Endothelial cell of umbilical vein (primary cell): ENCODE measurements around the gene ACTR8.

ENCODE experiments used
- CTCF ChIP-seq, 2 donors: IDR thresholded peaks; 1 replicate in 1 of 2; 2 replicates in 1 of 2; pipeline ENCODE4 v1.5.1; 2011; ENCODE audit warnings: low read length in 2 of 2, mild to moderate bottlenecking in 2 of 2, moderate library complexity in 2 of 2, control low read depth in 1 of 2, inconsistent platforms in 1 of 2, low read depth in 1 of 2; ENCODE audit not compliant: insufficient read depth in 1 of 2; ENCODE audit errors: extremely low read depth in 1 of 2
- GATA2 ChIP-seq: IDR thresholded peaks from 2 replicates; pipeline ENCODE4 v1.7.0; 2011; ENCODE audit warnings: low read depth, mild to moderate bottlenecking, moderate library complexity, mixed read lengths, low read length; ENCODE audit not compliant: insufficient read length, insufficient read depth
- JUN ChIP-seq: IDR thresholded peaks from 2 replicates; pipeline ENCODE4 v1.6.1; 2011; ENCODE audit warnings: borderline replicate concordance, low read depth; ENCODE audit not compliant: insufficient read length, insufficient read depth
- POLR2A ChIP-seq: IDR thresholded peaks from 2 replicates; pipeline ENCODE4 v1.6.1; 2012; ENCODE audit warnings: low read depth, mild to moderate bottlenecking, control low read depth, low read length
- POLR2AphosphoS5 ChIP-seq: IDR thresholded peaks from 2 replicates; pipeline ENCODE4 v1.6.1; 2012; ENCODE audit warnings: low read depth, mild to moderate bottlenecking, control low read depth, low read length, moderate library complexity; ENCODE audit not compliant: insufficient read depth
- TF ChIP-seq, protein P1 (sequence below): IDR thresholded peaks from 2 replicates; pipeline ENCODE4 v1.6.1; 2011; ENCODE audit not compliant: insufficient read depth, insufficient read length

DNA sequence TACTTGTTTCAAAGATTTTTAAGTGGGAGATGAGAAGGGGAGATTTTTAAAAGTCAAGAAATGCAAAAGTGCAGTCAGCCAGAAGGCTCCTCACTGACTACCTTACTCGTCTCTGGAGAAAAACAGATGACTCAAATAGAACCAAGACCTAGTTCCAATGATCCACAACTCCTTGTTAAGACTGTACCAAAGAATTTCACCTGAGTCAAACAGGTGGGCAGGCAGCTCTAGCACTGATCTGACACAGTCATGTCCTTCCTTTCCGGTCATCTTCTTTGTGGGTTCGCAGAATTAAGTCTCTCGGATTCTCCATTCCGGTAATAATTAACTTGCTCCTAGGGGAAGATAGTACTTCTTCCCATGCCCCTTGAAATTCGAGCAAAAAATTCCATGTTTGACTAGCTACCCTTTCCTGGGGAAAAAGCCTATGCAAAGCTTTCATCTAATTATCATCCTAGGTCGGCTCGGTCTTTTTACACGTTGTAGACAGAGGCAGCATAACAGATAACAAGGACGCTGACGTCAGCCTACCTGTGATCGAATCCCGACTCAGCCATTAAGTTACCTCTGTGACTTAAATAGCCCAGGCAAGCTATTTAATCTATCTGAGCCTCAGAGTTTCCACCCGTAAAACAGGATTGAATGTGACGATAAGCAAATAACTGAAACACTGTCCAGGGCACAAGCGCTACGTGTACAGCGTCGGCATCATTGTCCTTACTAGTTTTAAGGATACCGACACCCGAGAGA, 8.9 kb upstream of the ACTR8 start:
- TF ChIP-seq CTCF (IDR thresholded peaks at IDR 0.05; ENCODE audit: extremely low read depth in 1 of 2, insufficient read depth in 1 of 2, low read depth in 1 of 2, low read length in 2 of 2), result no peak
- TF ChIP-seq POLR2AphosphoS5, result no peak
- TF ChIP-seq, protein P1, sequence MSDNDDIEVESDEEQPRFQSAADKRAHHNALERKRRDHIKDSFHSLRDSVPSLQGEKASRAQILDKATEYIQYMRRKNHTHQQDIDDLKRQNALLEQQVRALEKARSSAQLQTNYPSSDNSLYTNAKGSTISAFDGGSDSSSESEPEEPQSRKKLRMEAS, result no peak
- TF ChIP-seq POLR2A, result no peak
- no peak for TF ChIP-seq GATA2
- TF ChIP-seq JUN, result no peak
